ENCODE results near the gene CEMIP.

DNA sequence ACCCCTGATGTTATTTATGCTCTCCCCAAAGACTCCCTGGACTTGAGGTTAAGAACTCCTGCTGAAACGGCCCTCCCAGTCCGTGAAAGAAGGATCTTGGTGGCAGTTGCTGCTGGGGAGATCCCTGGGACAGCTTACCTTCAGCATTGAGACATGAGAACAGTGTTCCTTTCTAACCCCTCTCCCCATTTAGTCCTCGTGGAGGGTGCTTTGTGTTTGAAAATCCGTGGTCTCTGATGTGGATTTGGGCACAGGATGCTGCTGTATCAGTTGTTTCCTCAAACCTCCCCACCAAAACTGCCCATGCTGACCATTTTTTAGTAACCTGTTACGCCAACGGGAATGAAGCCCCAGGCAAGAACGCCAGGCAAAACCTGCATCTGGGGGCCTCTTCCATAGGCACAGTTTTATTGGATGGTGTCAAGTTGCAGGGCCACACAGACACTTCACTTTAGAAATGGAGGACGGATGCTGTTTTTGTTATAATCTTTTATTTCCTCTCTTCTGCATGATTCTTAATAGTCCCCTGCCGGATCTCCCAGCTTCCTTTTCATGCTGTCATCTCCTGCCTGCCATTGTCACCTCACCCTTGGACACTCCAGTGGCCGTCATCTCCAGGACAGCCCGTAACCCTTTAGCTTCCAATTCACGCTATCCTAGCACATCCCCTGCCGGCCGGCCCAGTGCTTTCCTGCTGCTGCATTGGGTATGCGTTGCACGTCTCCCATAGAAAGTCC is 31.7 kb upstream of the CEMIP start:
- TF ChIP-seq, protein P1, sequence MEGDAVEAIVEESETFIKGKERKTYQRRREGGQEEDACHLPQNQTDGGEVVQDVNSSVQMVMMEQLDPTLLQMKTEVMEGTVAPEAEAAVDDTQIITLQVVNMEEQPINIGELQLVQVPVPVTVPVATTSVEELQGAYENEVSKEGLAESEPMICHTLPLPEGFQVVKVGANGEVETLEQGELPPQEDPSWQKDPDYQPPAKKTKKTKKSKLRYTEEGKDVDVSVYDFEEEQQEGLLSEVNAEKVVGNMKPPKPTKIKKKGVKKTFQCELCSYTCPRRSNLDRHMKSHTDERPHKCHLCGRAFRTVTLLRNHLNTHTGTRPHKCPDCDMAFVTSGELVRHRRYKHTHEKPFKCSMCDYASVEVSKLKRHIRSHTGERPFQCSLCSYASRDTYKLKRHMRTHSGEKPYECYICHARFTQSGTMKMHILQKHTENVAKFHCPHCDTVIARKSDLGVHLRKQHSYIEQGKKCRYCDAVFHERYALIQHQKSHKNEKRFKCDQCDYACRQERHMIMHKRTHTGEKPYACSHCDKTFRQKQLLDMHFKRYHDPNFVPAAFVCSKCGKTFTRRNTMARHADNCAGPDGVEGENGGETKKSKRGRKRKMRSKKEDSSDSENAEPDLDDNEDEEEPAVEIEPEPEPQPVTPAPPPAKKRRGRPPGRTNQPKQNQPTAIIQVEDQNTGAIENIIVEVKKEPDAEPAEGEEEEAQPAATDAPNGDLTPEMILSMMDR (optimal IDR thresholded peaks at IDR 0.05 in 1 of 3, IDR thresholded peaks at IDR 0.05 in 1 of 3, conservative IDR thresholded peaks at IDR 0.05 in 1 of 3; ENCODE audit: extremely low read depth in 1 of 3, insufficient read depth in 2 of 3, low read length in 3 of 3), result no peak
- no peak for TF ChIP-seq EZH2 (IDR thresholded peaks at IDR 0.05; ENCODE audit: low read length)

All from keratinocyte (primary cell).